Measurements from ENCODE around the gene ESPN. TPM values are rescaled to one million over a fixed set of nuclear protein-coding genes. Genes with fewer than 3 reads are reported as not detected.

ESPN gene
- total RNA-seq, 1 experiment from 2014 or later, result 53.1 TPM

DNA sequence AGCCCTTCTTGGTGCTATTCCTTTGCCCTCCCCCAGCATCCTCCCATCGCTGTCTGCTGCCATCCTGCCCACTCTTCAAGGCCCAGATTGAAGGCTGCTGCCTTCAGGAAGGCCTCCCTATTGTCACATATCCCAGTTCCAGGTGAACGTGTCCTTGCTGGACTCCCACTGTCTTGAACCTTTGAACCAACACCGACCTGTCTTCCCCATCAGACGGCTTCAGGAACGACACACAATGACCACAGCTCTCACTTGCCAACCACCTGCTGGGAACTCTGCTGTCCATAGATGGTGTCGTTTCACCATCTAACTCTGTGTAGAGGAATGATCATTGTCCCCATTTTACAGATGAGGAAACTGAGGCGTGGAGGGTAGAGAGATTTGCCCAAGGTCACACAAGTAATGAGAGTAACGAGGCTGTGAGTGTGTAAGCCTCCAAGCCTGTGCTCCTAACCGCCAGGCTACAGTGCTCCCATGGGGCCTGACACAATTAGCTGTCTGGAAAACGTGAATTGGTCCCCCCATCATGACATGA, 76.8 kb downstream of the ESPN start:
- DNase-seq, result no peak
- Histone ChIP-seq H4K20me1 (ENCODE audit: control insufficient read depth, insufficient read depth, insufficient read length) (no peaks in the 10 kb centered on the region), H3K9ac (ENCODE audit: extremely low read depth, insufficient read length, low read length) (no peak overlapping the region), H2BK120ac (ENCODE audit: low read depth, low read length, poor library complexity, severe bottlenecking) (no peak overlapping the region), H3K4me1 (ENCODE audit: insufficient read depth, low read length) (no peaks in the 10 kb centered on the region), H3K4ac (ENCODE audit: low read depth, low read length) (no peak overlapping the region), H3K14ac (ENCODE audit: insufficient read depth, low read length) (no peak overlapping the region), H4K5ac (ENCODE audit: insufficient read length, low read depth, low read length) (no peak overlapping the region), H3K27ac (ENCODE audit: insufficient read length, low read depth, low read length) (no peak overlapping the region), H3T11ph (ENCODE audit: low read length) (no peak overlapping the region), H3K23me2 (ENCODE audit: insufficient read length, low read depth, low read length, poor library complexity, severe bottlenecking) (peaks cover 9% of the 10 kb centered on the region), H2BK5ac (ENCODE audit: insufficient read length, low read length) (no peak overlapping the region), H2AFZ (ENCODE audit: low read length) (no peak overlapping the region), H3K79me2 (ENCODE audit: insufficient read depth, low read length) (no peaks in the 10 kb centered on the region), H2BK12ac (ENCODE audit: insufficient read length, low read depth, low read length) (no peak overlapping the region), H3K18ac (ENCODE audit: insufficient read length, low read depth, low read length) (no peak overlapping the region), H3K79me1 (ENCODE audit: insufficient read depth, low read depth, low read length, poor library complexity, severe bottlenecking) (no peaks in the 10 kb centered on the region), H4K8ac (replicated peaks; ENCODE audit: insufficient read length, low read depth, low read length) (no peak overlapping the region), H4K91ac (ENCODE audit: insufficient read length, low read depth, low read length) (no peak overlapping the region), H2BK15ac (ENCODE audit: low read depth, low read length) (no peak overlapping the region), H3K23ac (ENCODE audit: insufficient read length, low read depth, low read length) (no peak overlapping the region), H3K27me3 (ENCODE audit: insufficient read depth, low read length) (no peaks in the 10 kb centered on the region), H2BK20ac (ENCODE audit: low read depth, low read length, poor library complexity, severe bottlenecking) (no peak overlapping the region), H3K9me3 (ENCODE audit: control insufficient read depth, low read depth, low read length) (no peaks in the 10 kb centered on the region), H3K56ac (ENCODE audit: insufficient read length, low read depth, low read length) (no peak overlapping the region), H3K4me2 (ENCODE audit: insufficient read depth, insufficient read length, low read length) (no peak overlapping the region), H2AK5ac (ENCODE audit: insufficient read length, low read length) (no peak overlapping the region)
- Mint-ChIP-seq H3K27ac (no peak overlapping the region), H3K4me3 (no peak overlapping the region), H3K4me1 (peaks cover 7 to 9% of the 10 kb centered on the region in 2 experiments), H3K36me3 (ENCODE audit: insufficient read depth in 1 of 3, low read depth in 3 of 3) (no peaks in the 10 kb centered on the region; a peak in 1 of 7 replicates), H3K27me3 (ENCODE audit: low read depth) (peaks cover 36% of the 10 kb centered on the region), H3K9me3 (no peaks in the 10 kb centered on the region)
- TF ChIP-seq, protein P1, sequence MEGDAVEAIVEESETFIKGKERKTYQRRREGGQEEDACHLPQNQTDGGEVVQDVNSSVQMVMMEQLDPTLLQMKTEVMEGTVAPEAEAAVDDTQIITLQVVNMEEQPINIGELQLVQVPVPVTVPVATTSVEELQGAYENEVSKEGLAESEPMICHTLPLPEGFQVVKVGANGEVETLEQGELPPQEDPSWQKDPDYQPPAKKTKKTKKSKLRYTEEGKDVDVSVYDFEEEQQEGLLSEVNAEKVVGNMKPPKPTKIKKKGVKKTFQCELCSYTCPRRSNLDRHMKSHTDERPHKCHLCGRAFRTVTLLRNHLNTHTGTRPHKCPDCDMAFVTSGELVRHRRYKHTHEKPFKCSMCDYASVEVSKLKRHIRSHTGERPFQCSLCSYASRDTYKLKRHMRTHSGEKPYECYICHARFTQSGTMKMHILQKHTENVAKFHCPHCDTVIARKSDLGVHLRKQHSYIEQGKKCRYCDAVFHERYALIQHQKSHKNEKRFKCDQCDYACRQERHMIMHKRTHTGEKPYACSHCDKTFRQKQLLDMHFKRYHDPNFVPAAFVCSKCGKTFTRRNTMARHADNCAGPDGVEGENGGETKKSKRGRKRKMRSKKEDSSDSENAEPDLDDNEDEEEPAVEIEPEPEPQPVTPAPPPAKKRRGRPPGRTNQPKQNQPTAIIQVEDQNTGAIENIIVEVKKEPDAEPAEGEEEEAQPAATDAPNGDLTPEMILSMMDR (conservative IDR thresholded peaks at IDR 0.05), result no peak
- WGBS (ENCODE audit: extremely low coverage, insufficient read length, low lambda C conversion rate), result no CpG with 5 or more reads among the region's 10 CpGs
